ENCODE measurements around the gene SPACA9.

GRCh38 chr9:132866898-132867297 lies 11.8 kb upstream of the SPACA9 start:
- TF ChIP-seq CTCF (conservative IDR thresholded peaks at IDR 0.05): no peak
- TF ChIP-seq ZFX (IDR thresholded peaks at IDR 0.05): no peak

Measured in C4-2B (cell line).